ENCODE data around the gene GALE.
"Not testable (repeated sequence)": the region's sequence is repeated elsewhere in the genome, so short reads cannot be mapped to it uniquely, and the experiment has no call there.

DNA sequence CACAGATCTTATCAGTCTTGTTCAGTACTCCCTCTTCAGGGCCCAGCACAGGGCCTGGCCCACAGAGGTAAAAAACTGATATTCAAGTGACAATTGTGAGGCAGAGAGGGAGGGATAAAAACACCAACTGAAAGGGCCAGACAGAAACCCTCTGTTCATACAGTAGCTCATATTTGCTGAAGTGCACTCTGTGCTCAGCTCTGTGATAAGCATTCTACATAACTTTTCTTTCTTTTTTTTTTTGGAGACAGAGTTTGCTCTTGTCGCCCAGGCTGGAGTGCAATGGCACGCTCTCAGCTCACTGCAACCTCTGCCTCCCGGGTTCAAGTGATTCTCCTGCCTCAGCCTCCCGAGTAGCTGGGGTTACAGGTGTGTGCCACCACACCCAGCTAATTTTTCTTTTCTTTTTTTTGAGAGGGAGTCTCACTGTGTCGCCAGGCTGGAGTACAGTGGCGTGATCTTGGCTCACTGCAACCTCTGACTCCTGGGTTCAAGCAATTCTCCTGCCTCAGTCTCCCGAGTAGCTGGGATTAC lies 2.3 kb upstream of the GALE start:
- TF ChIP-seq, protein P1, sequence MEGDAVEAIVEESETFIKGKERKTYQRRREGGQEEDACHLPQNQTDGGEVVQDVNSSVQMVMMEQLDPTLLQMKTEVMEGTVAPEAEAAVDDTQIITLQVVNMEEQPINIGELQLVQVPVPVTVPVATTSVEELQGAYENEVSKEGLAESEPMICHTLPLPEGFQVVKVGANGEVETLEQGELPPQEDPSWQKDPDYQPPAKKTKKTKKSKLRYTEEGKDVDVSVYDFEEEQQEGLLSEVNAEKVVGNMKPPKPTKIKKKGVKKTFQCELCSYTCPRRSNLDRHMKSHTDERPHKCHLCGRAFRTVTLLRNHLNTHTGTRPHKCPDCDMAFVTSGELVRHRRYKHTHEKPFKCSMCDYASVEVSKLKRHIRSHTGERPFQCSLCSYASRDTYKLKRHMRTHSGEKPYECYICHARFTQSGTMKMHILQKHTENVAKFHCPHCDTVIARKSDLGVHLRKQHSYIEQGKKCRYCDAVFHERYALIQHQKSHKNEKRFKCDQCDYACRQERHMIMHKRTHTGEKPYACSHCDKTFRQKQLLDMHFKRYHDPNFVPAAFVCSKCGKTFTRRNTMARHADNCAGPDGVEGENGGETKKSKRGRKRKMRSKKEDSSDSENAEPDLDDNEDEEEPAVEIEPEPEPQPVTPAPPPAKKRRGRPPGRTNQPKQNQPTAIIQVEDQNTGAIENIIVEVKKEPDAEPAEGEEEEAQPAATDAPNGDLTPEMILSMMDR (conservative IDR thresholded peaks at IDR 0.05; ENCODE audit: low read length), result not testable (repeated sequence)
- not testable (repeated sequence) for TF ChIP-seq EZH2phosphoT487 (IDR thresholded peaks at IDR 0.05; ENCODE audit: borderline replicate concordance)

All from Loucy (cell line).